HG03095 (cell line): ENCODE data around the gene DNPH1.

Experiments
- ATAC-seq: cut with Tn5 transposase; IDR thresholded peaks from one replicate; pipeline ENCODE4 v1.9.1; 2021; ENCODE audit warnings: moderate library complexity; ENCODE audit not compliant: unreplicated experiment

Gene DNPH1

GRCh38 chr6:43228951-43229802, at the start of gene DNPH1:
TSS of gene DNPH1 (minus strand) at chr6:43229481. CDS start at chr6:43229456, 25 bp downstream.
- ATAC-seq, result peak; percentile 57

- no peak for ATAC-seq
These were observed 49.3 kb upstream of the DNPH1 start for GRCh38 chr6:43278524-43279078.

- ATAC-seq, result no peak
These were observed 48.6 kb upstream of the DNPH1 start for GRCh38 chr6:43277643-43278523.

- no peak for ATAC-seq
These were observed 48.0 kb upstream of the DNPH1 start for GRCh38 chr6:43277306-43277642.

GRCh38 chr6:43276577-43277305, 47.5 kb upstream of the DNPH1 start:
- ATAC-seq, result no peak

GRCh38 chr6:43275801-43276576, 46.7 kb upstream of the DNPH1 start:
- no peak for ATAC-seq

- ATAC-seq, result no peak
These were observed 45.8 kb upstream of the DNPH1 start for GRCh38 chr6:43274916-43275597.

GRCh38 chr6:43274127-43274915, 45.0 kb upstream of the DNPH1 start:
- ATAC-seq, result no peak

GRCh38 chr6:43273707-43274106, 44.4 kb upstream of the DNPH1 start:
- ATAC-seq, result no peak

- no peak for ATAC-seq
These were observed 42.7 kb upstream of the DNPH1 start for GRCh38 chr6:43271944-43272343.

GRCh38 chr6:43271103-43271815, 42.0 kb upstream of the DNPH1 start:
- no peak for ATAC-seq

GRCh38 chr6:43269273-43270007, 40.2 kb upstream of the DNPH1 start:
- no peak for ATAC-seq

- ATAC-seq, result no peak
These were observed 39.5 kb upstream of the DNPH1 start for GRCh38 chr6:43268782-43269272.

- ATAC-seq, result no peak
These were observed 39.0 kb upstream of the DNPH1 start for GRCh38 chr6:43268355-43268700.

GRCh38 chr6:43267619-43268354, 38.5 kb upstream of the DNPH1 start:
- no peak for ATAC-seq

- no peak for ATAC-seq
These were observed 36.3 kb upstream of the DNPH1 start for GRCh38 chr6:43265564-43265963.
